HG02763 (cell line): ENCODE results near the gene USO1.
"Not testable (repeated sequence)": the region's sequence is repeated elsewhere in the genome, so short reads cannot be mapped to it uniquely, and the experiment has no call there.

Source experiments
- ATAC-seq: cut with Tn5 transposase; IDR thresholded peaks from one replicate; pipeline ENCODE4 v1.9.1; 2021; ENCODE audit warnings: mild to moderate bottlenecking, moderate library complexity; ENCODE audit not compliant: unreplicated experiment

USO1 gene

GRCh38 chr4:75724066-75724866 lies at the start of gene USO1:
Gene USO1, plus strand, starts transcription at chr4:75724577. Its CDS starts 243 bp downstream, at chr4:75724820.
- peak; percentile 88 for ATAC-seq

- ATAC-seq, result no peak
These were observed 49.3 kb upstream of the USO1 start for GRCh38 chr4:75675004-75675531.

- no peak for ATAC-seq
These were observed 45.9 kb upstream of the USO1 start for GRCh38 chr4:75678473-75678872.

GRCh38 chr4:75678965-75679364 lies 45.4 kb upstream of the USO1 start:
- ATAC-seq, result no peak

GRCh38 chr4:75679876-75680575 lies 44.4 kb upstream of the USO1 start:
- ATAC-seq, result no peak

- no peak for ATAC-seq
These were observed 40.8 kb upstream of the USO1 start for GRCh38 chr4:75683482-75684155.

GRCh38 chr4:75685546-75686189 lies 38.7 kb upstream of the USO1 start:
- no peak for ATAC-seq

GRCh38 chr4:75686346-75686745 lies 38.0 kb upstream of the USO1 start:
- no peak for ATAC-seq

- ATAC-seq, result not testable (repeated sequence)
These were observed 37.3 kb upstream of the USO1 start for GRCh38 chr4:75687125-75687524.

- not testable (repeated sequence) for ATAC-seq
These were observed 32.3 kb upstream of the USO1 start for GRCh38 chr4:75692066-75692465.

- no peak for ATAC-seq
These were observed 28.3 kb upstream of the USO1 start for GRCh38 chr4:75696071-75696470.

GRCh38 chr4:75696581-75696980 lies 27.8 kb upstream of the USO1 start:
- ATAC-seq, result no peak

GRCh38 chr4:75698162-75698962 lies 26.0 kb upstream of the USO1 start:
- peak; percentile 90 for ATAC-seq

GRCh38 chr4:75698963-75699228 lies 25.5 kb upstream of the USO1 start:
- peak; percentile 31 for ATAC-seq

- ATAC-seq, result no peak
These were observed 25.1 kb upstream of the USO1 start for GRCh38 chr4:75699299-75699698.

GRCh38 chr4:75702919-75703411 lies 21.4 kb upstream of the USO1 start:
- no peak for ATAC-seq

- no peak for ATAC-seq
These were observed 19.0 kb upstream of the USO1 start for GRCh38 chr4:75705198-75705977.

- no peak for ATAC-seq
These were observed 16.1 kb upstream of the USO1 start for GRCh38 chr4:75708218-75708691.

GRCh38 chr4:75710246-75710645 lies 14.1 kb upstream of the USO1 start:
- no peak for ATAC-seq
